Lower leg skin (tissue), 4 donors: ENCODE results near the gene TMC7. TPM values are rescaled to one million over a fixed set of nuclear protein-coding genes. Genes with fewer than 3 reads are reported as not detected.
"Not testable (repeated sequence)": the region's sequence is repeated elsewhere in the genome, so short reads cannot be mapped to it uniquely, and the experiment has no call there.

Source experiments
- DNase-seq, 2 donors: peaks; one replicate each; pipeline ENCODE4 v3.0.0-alpha.2; 2019; ENCODE audit warnings: low spot score in 2 of 2
- H3K4me3 ChIP-seq: fragments of 200-600 bp; sonication (generic); 2 replicates; pipeline ENCODE4 v1.5.1; 2017; ENCODE audit warnings: mild to moderate bottlenecking, low read depth; ENCODE audit not compliant: poor library complexity, severe bottlenecking
- CTCF ChIP-seq, 3 donors: fragments of 450-650 bp; IDR thresholded peaks; one replicate each; pipeline ENCODE4 v1.5.1; 2016; ENCODE audit warnings: antibody characterized with exemption in 3 of 3, mild to moderate bottlenecking in 3 of 3, moderate library complexity in 2 of 3
- POLR2A ChIP-seq, 2 donors: fragments of 450-650 bp; IDR thresholded peaks; one replicate each; pipeline ENCODE4 v1.6.1; 2016 to 2017; ENCODE audit warnings: antibody characterized with exemption in 2 of 2, mild to moderate bottlenecking in 1 of 2, moderate library complexity in 1 of 2
- WGBS, 2 donors: methylation state at CpG; one replicate each; pipeline ENCODE4 v1.1.5; 2018; 5-methylcytosine and 5-hydroxymethylcytosine counted together
- intact Hi-C: fragments of 100-400 bp; cut with DNase I; formaldehyde crosslinking; loops from one replicate; pipeline ENCODE4 v1.15.0; 2023; ENCODE audit warnings: low total_unique reads
- total RNA-seq, 4 donors: library from RNA; depleted of rRNA; stranded (reverse); fragments of >200 nt; gene quantifications; one replicate each; pipeline ENCODE4 v1.1.0, GENCODE V29; 2016

TMC7 gene
- total RNA-seq, 4 donors from 2014 or later = 0.38 to 1.6 (median 0.73) TPM

- no peak for TF ChIP-seq POLR2A (IDR thresholded peaks at IDR 0.05)
- no peak for TF ChIP-seq CTCF (IDR thresholded peaks at IDR 0.05)
- H3K4me3 ChIP-seq = no peak overlapping the region
- intact Hi-C loops = loop anchor here (5.0 kb wide), 1 partner anchor 88 kb away; no protein-coding TSS in a partner anchor
- WGBS, 2 donors = 73 to 75% methylated on average over 11 of the region's 11 CpGs
- no peak for DNase-seq
Observed at GRCh38 chr16:18984435-18985005, 786 bp downstream of the TMC7 start.

GRCh38 chr16:18985256-18985655, 1.5 kb downstream of the TMC7 start:
- intact Hi-C loops, DNase-seq, H3K4me3 ChIP-seq: not testable (repeated sequence)
- WGBS, 2 donors = 87 to 93% methylated on average over 1 of the region's 1 CpG

GRCh38 chr16:18991731-18992130, 8.0 kb downstream of the TMC7 start:
- 92 to 98% methylated on average over 9 of the region's 9 CpGs for WGBS, 2 donors
- intact Hi-C loops, DNase-seq, H3K4me3 ChIP-seq: not testable (repeated sequence)

GRCh38 chr16:18993531-18993930, 9.8 kb downstream of the TMC7 start:
- 92% methylated on average over 3 of the region's 3 CpGs for WGBS, 2 donors
- DNase-seq, intact Hi-C loops, H3K4me3 ChIP-seq: not testable (repeated sequence)

- DNase-seq, intact Hi-C loops, H3K4me3 ChIP-seq: not testable (repeated sequence)
- 79 to 83% methylated on average over 7 of the region's 7 CpGs for WGBS, 2 donors
Observed at GRCh38 chr16:18994181-18994580, 10.4 kb downstream of the TMC7 start.

- H3K4me3 ChIP-seq, intact Hi-C loops, DNase-seq: not testable (repeated sequence)
- WGBS, 2 donors = 82 to 92% methylated on average over 12 of the region's 12 CpGs
Observed at GRCh38 chr16:18995406-18995805, 11.7 kb downstream of the TMC7 start.

GRCh38 chr16:18996536-18996935, 12.8 kb downstream of the TMC7 start:
- intact Hi-C loops, DNase-seq, H3K4me3 ChIP-seq: not testable (repeated sequence)
- 88 to 90% methylated on average over 9 of the region's 9 CpGs for WGBS, 2 donors

- H3K4me3 ChIP-seq, intact Hi-C loops, DNase-seq: not testable (repeated sequence)
- WGBS, 2 donors = 87 to 91% methylated on average over 9 of the region's 9 CpGs
Observed at GRCh38 chr16:18997001-18997400, 13.3 kb downstream of the TMC7 start.

- H3K4me3 ChIP-seq = no peak overlapping the region
- DNase-seq = no peak
- 81 to 85% methylated on average over 4 of the region's 4 CpGs for WGBS, 2 donors
- no peak for TF ChIP-seq POLR2A (IDR thresholded peaks at IDR 0.05)
- no peak for TF ChIP-seq CTCF (IDR thresholded peaks at IDR 0.05)
- intact Hi-C loops = no loop called here
Observed at GRCh38 chr16:18999045-18999393, 15.3 kb downstream of the TMC7 start.
